Measurements from ENCODE around the gene PLA2G15.

PLA2G15 gene

GRCh38 chr16:68233085-68233834 is 11.9 kb upstream of the PLA2G15 start:
- DNase-seq, result no peak

- DNase-seq, result no peak
These were observed 11.4 kb upstream of the PLA2G15 start for GRCh38 chr16:68233835-68234187.

GRCh38 chr16:68234188-68235107 is 10.7 kb upstream of the PLA2G15 start:
- no peak for DNase-seq

GRCh38 chr16:68235108-68235886 is 9.9 kb upstream of the PLA2G15 start:
- DNase-seq, result no peak

- DNase-seq, result no peak
These were observed 9.4 kb upstream of the PLA2G15 start, which contains the start of gene ESRP2 for GRCh38 chr16:68235887-68236136. TSS of gene ESRP2 (minus strand) at chr16:68236127. CDS start at chr16:68236045, 82 bp downstream.

- DNase-seq, result peak; percentile 39
These were observed 8.9 kb upstream of the PLA2G15 start for GRCh38 chr16:68236137-68236825.

GRCh38 chr16:68236826-68237242 is 8.3 kb upstream of the PLA2G15 start:
- no peak for DNase-seq

GRCh38 chr16:68237243-68238028 is 7.7 kb upstream of the PLA2G15 start:
- DNase-seq, result peak; percentile 94

GRCh38 chr16:68238029-68238345 is 7.2 kb upstream of the PLA2G15 start:
- no peak for DNase-seq

GRCh38 chr16:68242085-68242484 is 3.1 kb upstream of the PLA2G15 start:
- DNase-seq, result no peak

GRCh38 chr16:68242926-68243858 is 2.0 kb upstream of the PLA2G15 start:
- no peak for DNase-seq

- no peak for DNase-seq
These were observed 681 bp upstream of the PLA2G15 start for GRCh38 chr16:68244481-68244902.

GRCh38 chr16:68246121-68246520 is 948 bp downstream of the PLA2G15 start:
- DNase-seq, result no peak

- no peak for DNase-seq
These were observed 1.5 kb downstream of the PLA2G15 start for GRCh38 chr16:68246666-68247065.

GRCh38 chr16:68247400-68247799 is 2.2 kb downstream of the PLA2G15 start:
- no peak for DNase-seq

GRCh38 chr16:68247932-68248331 is 2.8 kb downstream of the PLA2G15 start:
- no peak for DNase-seq

- no peak for DNase-seq
These were observed 4.2 kb downstream of the PLA2G15 start for GRCh38 chr16:68249371-68249770.

GRCh38 chr16:68250951-68251350 is 5.8 kb downstream of the PLA2G15 start:
- no peak for DNase-seq

- DNase-seq, result no peak
These were observed 6.7 kb downstream of the PLA2G15 start for GRCh38 chr16:68251832-68252231.

GRCh38 chr16:68252383-68252782 is 7.2 kb downstream of the PLA2G15 start:
- DNase-seq, result no peak

GRCh38 chr16:68253721-68254120 is 8.5 kb downstream of the PLA2G15 start:
- no peak for DNase-seq

Data from activated CD4-positive, alpha-beta T cell treated with anti-CD3 and anti-CD28 coated beads, Interleukin-2, Interleukin-6, amounts not matched to agents 100 ng/mL and 50 ng/mL, durations not matched to agents 16 hours and 8 hours (primary cell).